Measurements from ENCODE around the gene ACIN1. TPM values are rescaled to one million over a fixed set of nuclear protein-coding genes. Genes with fewer than 3 reads are reported as not detected.

Gene ACIN1
- polyA plus RNA-seq, 1 donor, result 144 TPM

DNA sequence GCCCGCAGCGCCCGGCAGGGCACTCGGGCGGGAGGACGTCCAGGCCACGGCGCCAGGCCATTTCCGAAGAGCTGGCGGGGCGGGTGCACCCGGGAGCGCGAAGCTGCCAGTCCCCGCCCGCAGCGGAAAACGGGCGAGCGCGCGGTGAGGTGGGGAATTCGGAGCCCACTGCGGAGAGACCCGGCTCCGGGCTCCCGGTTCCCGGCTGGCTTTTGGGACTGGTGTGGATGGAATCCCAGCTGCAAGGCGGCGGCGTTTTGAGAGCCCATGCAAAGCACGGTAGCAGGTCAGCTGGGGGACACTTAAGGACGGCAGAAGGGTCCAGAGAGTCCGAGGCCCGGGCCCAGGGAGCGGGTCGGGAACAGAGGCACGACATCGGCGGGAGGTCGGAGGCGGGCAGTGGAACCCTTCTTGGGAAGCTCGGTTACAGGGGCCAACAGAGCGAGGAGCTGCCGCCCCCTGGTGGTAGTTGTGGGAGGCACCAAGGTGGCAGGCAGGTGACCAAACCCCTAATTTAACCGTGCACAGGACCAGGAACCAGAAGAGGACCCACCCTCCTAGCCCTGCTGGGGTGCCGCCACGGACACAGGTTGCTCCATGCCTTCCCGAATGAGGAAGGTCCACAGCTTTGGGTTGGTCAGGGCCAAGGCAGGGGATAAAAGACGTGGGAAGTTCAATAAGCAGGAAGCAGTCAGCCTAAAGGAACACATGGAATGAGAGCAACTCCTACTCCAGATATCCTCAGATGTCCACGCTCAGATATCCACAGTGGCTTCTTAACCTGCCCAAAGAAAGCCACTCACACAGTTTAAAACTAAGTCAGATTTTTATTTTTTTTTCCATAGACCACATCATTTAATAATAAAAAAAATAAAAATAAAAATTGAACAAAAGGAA, 36.9 kb downstream of the ACIN1 start:
- peak; percentile 57 for DNase-seq (ENCODE audit: low read depth)

DNA sequence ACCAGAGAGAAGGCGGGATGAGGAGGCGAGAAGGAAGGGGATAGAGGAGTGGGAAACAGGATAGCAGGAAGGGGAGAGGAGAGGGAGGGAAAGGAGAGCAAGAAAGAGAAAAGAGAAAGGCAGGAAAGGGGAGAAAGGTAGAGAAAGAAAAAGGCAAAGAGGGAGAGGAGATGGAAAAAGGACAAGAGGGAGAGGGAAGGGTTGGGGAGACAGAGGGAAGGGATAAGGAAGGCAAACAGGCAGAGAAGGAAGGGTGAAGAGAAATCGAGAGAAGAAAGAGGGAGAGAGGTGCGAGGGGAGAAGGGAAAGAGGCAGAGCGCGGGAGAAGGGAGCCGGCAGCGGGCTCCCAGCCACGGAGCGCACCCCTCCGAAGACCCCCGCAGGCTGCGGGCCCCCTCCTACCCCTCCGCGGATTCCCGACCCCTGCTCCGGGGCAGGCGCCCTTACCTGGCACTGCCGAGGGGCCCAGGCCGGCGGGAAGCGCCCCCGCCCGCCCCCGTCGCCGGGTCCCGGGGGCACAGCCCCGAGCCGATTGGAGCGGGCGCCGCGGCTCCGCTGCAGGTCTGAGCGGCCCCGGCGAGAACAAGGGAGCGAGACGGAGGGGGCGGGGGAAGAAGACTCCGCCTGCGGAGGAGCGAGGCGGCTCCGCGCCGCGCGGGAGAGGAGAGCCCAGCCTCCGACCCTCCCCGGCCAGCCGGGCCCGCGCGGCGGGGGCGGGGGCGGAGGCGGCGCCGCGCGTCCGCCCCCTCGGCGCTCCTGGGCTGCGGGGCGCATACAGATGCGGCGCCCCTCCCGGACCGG, 37.8 kb downstream of the ACIN1 start, which contains the start of gene CDH24:
CDH24 (minus strand) TSS at position 565 of the 801 bp plus-strand sequence. CDS start 1,787 bp downstream, outside the sequence.
- DNase-seq (ENCODE audit: low read depth), result peak; percentile 62

DNA sequence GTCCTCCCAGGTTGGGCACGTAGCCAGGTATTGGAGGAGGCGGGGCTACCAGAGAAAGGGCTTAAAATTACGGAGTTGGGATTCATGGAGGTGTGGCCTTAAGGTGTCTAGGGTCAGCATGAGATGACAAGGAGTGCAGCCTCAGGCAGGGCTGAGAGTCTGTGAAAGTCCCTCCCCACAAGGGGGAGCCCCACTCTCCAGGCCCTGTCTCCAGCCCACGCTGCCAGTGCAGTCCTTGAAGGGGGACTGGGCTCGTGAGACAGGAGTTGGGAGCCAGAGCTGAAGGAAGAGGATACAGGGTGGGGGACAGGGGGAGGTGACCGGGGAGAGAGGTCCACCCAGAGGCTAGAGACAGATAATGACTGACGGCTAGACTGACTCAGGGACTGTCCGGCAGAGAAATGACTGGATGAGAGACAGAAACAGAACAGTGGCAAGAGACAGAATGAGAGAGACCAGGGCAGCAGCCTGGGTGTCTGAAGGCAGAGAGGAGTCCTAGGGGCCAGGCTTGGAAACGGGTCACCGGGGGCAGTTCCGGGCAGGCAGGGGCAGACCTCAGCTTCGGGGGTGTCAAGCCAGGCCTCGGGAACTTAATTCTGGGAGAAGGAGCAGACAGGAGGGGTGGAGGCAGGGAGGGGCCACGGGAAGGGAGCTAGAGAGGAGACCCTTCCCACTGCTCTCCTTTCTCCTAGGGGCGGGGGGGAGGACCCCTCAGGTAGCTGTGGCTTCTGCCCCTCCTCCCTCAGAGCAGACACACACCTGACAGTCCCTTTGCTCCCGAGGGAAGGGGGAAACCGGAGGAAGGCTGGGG, 38.6 kb downstream of the ACIN1 start:
- DNase-seq (ENCODE audit: low read depth), result no peak

DNA sequence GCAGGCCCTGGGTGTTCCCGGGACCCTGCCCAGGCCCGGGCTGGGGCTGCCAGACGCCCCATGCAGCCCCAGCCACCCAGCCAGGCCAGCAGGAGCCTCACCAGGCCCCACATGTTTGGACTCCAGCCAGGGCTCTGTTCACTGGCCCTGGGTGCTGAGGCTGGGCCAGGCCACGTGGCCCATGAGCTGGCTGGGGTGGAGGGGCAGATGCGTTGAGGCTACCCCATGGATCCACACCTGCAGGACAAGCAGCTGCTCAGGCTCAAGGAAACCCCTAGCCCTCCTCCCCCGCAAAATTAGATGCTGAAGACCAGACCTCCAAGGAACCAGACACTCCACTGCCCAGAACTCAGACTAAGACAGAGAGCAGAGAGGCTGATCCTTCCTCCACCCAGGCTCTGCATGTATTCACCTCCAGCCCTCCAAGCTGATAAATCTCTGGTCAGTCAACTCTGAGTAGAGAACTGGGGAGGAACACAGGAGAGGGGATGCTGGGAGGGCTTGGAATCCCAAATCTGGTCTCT, 39.3 kb downstream of the ACIN1 start:
- no peak for DNase-seq (ENCODE audit: low read depth)

DNA sequence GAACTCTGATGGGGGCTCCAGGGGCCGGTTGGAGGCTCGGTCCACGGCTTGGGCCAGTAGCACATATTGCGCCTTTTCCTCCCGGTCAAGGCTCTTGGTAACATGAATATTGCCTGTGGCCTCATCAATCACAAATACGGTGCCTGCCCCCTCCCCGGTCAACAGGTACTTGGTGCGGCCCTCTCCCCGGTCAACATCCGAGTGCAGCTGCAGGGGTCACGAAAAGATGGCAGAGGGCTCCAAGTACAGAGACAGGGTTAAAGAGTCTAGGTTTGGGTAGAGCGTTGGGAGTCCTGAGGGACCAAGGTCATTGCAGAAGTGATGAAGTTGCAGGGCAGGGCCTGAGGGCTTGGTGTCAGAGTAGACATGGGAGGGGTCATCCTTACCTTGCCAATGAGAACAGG, 39.8 kb downstream of the ACIN1 start:
- no peak for DNase-seq (ENCODE audit: low read depth)

DNA sequence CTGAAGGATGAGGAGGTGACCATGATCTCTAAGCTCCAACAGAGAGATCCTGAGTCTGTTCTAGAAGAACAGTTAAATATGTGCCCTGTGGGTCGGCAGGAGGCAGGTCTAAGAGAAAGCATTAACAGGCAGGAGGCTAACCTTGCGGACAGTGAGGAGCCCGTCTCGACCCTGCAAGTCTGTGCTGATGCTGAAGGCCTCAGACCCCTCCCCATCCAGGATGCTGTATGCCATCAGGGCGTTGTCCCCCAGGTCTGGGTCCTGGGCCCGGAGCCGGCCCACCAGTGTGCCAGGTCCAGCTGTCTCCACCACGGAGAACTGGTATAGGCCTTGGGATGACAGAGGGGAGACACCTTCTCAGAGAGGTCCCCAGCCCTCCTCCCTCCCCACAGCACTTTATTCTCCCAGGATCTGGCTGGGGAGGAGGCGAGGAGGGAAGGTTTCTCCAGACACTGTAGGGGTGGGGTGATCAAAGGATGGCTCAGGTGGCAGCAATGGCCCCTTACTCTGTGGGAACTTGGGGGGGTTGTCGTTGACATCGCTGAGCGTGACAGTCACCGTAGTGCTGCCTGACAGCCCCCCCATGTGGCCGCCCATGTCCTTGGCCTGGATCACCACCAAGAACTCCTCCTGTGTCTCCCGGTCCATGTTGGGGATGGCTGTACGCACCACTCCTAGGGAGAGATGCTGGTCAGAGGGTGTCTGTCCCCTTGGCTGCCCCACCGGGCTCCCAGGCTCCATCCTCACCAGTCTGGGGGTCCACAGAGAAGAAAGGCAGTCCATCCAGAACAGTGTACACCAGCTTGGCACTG, 40.7 kb downstream of the ACIN1 start:
- no peak for DNase-seq (ENCODE audit: low read depth)

DNA sequence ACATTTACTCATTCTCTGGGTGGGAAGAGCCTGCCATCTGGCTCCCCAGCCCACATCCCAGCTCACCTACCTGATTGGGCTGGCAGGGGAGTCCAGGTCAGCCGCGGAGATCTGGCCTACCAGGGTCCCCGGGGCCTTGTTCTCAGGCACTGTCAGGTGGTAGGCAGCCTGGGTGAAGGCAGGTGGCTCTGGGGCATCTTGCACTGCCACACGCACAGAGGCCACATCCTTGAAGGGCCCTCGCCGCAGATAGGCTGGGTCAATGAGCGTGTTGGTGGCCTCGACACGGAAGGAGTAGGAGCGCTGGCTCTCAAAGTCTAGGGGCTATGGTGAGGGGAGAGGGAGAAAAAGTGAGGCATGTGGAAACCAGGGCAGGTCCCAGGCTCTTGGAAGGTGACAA, 41.5 kb downstream of the ACIN1 start:
- no peak for DNase-seq (ENCODE audit: low read depth)

DNA sequence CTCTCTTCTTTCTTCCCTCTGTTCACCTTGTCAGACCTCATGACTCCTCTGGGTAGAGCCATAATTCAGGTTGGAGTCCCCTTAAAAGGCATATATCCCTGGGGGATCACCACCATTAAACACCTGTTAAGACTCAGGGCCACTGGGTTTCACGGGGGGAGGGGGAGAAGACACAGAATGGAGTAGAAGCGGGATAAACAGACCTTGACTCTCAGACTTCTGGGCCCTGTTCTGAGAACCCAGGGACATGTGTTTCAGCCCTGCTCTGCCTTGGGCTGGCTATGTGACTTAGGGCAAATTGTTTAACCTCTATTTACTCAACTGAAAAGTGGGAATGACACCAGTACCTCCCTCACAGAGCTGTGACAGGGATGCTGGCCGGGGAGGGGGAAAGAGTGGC, 42.3 kb downstream of the ACIN1 start:
- DNase-seq (ENCODE audit: low read depth), result no peak

DNA sequence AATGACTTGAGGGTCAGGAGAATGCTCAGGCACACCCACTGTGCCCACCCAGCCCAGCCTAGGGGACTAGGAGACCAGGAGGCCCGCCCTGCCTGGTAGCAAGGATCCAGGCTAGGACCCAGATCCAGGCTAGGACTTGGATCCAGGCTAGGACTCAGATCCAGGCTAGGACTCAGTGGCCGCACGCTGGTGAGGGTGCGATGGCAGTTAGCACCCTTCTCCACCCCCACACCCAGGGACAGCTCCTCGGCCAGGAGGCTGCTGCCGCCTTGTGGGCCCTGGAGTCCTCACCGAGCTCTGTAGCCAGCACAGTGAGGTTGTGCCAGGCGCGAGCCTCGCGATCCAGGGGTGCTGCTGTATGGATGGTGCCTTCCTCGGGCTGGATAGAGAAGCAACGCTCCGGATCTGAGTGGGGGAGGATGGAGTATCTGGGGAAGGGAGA, 42.7 kb downstream of the ACIN1 start:
- no peak for DNase-seq (ENCODE audit: low read depth)

DNA sequence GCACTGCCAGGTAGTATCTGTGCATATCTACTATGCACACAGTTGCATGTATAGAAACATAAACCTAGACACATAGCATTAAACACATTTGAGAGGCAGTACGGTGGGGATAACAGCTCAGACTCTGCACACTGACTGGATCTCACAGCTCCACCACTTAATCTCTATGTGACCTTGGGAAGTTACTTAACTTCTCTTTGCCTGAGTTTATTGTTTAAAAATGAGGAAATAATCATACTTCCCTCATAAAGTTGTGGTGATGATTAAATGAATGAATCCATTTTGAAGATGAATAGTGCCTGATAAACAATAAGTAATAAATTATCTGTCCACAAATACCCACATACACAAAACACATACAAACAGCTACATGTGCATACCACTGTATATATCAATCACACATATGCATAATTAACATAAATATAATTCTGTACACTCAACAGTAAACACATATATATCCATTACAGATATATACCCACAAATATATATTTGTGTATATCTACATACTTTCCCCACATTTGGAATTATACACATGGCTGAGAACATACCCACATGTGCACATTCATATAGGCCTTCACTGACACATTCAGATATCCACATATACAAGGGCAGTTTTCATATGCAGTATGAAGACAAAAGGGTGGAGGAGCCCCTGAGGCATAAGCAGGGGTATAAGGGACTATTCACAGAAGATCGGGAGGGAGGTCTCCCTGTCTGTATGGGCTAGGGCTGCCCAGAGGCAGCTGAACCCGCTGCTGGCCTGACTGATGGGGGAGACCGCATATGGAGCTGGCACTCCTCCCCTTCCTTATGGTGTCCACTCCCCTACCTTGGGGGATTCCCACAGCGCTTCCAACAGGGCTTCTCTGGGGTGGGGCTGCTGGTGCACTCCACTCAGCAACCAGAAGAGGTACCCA, 43.5 kb downstream of the ACIN1 start:
- no peak for DNase-seq (ENCODE audit: low read depth)

DNA sequence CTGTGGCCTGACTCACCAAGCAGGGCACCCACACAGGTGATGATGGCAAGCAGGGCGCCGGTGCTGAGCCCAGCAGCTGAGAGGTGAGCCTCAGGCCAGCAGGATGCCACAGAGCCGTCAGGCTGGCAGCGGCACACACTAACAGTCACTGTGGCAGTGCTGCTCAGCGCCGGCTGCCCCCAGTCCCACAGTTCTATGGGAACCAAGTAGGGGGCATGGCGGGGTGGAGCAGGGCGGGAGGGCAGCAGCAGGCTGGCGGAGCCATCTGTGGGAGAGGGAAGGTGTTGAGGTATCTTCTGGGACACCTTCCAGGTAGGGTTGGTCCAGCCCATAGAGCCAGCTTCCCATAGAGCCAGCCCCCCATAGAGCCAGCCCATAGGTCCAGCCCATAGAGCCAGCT, 45.9 kb downstream of the ACIN1 start:
- DNase-seq (ENCODE audit: low read depth), result no peak

DNA sequence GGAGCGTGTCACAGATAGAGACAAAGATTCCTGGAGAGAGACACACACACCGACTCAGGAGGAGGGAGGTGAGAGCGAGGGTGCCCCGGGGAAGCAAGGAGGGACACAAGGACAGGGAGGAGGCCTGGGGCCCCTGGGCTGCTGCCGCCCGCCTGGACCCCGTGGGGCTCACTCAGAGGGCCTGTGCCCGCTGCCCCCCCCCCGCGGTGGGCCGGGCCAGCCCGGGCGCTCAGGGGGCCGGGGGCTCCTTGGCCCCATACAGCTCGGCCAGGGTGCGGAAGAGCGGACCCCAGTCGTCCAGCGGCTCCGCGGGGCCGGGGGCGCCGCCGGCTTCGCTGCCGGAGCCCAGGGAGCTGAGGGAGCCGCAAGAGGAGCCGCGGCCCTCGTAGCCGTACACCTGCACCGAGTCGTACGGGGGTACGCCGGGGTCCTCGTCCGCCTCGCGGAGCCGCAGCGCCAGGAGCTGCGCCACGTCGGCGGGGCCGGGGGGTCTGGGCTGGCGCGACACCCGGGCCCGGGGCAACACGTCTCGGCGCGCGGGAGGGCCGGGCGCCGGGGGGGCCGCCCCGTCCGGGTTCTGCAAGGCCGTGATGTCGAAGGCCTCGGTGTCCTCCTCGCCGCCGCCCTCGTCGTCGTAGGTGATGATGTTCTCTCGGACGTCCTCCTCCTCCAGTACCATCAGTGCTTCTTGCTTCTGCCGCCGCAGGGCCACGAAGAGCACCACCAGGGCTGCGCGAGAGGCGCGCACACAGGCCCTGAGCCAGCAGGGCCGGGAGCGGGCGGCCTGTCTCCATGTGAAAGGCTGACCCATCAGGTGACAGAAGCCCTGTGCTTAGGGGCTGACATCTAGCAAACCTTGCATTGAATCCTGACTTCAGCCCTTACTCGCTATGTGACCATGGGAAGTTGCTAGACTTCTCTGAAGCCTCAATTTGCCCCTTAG, 46.9 kb downstream of the ACIN1 start:
- no peak for DNase-seq (ENCODE audit: low read depth)

DNA sequence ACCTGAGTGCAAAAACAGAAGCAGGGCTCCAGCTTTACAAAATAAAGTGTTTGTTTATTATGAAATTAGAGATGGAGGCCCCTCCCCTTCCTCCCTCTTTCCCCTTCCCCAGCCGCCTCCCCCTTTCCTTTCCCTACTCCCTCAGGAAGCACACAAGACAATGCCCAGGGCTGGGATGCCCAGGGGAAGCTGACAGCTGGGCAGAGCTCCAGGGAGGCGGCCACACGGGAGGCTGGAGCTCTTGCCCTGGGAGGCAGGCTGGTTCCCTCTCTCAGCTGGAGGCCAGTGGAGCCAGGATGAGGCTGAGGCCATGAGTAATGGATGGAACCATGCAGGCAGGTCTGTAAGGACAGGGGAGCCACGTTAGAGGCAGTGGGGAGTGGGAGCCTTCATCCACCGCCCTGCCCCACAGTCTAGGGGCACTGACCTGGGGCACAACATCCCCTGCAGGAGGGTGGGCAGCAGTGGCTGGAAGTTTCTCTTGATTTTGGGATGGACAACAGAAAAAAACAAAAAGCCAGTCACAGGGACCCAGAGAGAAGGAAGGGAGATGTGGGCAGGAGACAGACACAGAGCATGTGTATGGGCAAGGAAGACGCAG, 47.8 kb downstream of the ACIN1 start:
- no peak for DNase-seq (ENCODE audit: low read depth)

DNA sequence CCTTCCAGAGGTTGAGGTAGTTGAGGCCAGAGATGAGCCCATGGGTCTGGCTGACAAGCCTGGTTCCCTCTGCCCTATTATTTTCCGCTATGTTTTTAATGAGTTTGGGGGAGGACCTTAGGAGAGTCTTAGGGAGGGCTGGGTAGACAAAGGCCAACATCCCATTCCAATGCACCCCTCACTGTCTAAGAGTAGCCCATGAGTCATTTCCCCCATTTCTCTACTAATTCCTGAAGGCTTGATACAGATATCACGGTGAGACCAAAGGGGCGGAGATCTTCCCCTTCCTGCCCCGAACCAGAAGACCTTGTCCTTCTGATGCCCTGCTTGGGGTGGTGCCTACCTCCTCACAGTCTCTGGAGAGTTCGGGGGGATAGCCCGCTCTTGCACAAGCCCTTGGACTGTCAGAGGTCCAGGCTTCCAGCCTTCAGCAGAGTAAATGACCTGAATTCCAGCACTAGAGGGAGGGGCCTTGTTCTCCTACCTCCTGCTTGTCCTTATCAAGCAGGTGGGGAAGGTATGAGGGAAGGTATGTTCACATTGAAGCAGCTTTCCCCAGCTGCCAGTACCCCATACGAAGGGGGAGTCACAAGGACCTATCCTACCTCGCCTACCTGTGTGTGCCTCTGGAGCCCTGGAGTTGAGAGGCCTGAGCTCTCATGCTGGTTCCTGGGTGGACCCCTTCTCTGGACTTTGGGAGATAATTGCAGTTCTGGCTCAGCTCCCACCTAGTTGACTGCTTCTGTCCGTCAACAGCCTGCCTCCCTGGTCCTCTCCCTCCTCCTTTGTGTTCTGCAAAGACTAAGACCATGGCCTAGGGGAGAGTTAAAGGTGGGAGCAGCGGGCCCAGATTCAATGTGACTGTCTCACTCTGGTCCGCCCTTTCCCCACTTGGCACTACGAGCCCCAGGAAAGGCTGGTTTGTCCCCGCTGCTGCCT, 49.2 kb downstream of the ACIN1 start:
- DNase-seq (ENCODE audit: low read depth), result no peak

DNA sequence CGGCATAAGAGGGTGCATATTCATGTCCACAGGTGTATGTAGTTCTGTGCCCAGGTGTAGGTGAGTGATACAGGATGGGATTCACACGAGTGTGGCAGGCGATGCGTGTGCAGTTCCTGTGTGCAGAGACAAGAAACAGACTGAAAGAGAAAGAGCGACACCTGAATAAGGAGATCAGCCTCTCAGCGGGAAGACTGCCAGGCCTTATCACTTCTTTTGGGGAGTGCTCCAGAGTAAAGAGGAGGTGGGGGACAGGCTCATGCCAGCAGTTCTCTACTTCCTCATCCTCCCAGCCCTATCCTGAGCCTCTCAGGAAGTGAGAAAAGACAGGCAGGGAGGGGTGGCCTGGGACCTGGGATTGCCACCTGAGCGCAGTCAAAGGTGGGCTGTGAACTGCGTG, 50.1 kb downstream of the ACIN1 start:
- DNase-seq (ENCODE audit: low read depth), result no peak

DNA sequence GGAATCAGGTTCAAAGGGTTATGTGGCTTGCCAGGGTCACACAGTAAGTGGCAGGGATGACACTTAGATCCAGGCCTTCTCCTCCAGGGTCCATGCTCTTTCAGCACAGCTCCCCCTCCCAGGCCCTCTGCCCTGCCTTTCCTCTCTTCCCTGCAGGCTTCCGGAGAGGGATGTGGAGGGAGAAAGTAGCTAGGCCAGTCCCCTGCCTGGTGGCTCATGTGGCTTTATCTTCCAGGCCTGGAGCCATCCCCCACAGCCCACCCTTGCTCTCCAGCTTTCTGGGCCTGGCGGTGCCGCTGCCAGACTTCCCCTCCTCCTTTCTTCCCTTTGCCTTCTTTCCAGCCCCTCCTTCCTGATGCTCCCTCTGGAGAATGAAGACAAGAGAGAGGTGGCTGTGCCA, 51.2 kb downstream of the ACIN1 start:
- DNase-seq (ENCODE audit: low read depth), result no peak

DNA sequence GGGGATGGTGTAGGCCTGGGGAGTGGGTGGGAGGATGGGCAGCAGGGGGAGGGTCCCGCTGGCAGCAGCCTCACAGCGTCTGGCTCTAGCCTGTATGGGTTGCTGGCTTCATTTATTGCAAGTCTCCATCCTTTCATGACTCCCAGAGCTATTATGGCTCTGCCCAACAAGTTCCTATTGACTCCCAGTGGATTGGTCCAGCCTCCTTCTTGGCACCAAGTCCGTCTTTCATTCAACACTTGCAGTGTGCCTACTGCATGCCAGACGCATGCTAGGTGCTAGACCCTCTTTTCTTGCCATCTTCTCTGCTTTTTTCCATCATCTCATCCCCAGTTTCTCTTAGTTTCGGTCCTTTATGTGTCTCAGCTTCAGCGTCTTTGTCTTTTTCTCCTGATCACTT, 51.8 kb downstream of the ACIN1 start:
- no peak for DNase-seq (ENCODE audit: low read depth)

Data from forelimb muscle (tissue), 1 donor.